H9 (cell line): ENCODE results near the gene MAP4K1. TPM values are rescaled to one million over a fixed set of nuclear protein-coding genes. Genes with fewer than 3 reads are reported as not detected.

Source experiments
- DNase-seq: peaks from one replicate; pipeline ENCODE4 v3.0.0-alpha.2; 2017
- H2AFZ ChIP-seq: one replicate; pipeline ENCODE4 v1.6.1; 2013; ENCODE audit warnings: mild to moderate bottlenecking, low read length, control low read depth, moderate library complexity
- H2AK5ac ChIP-seq: 2 replicates; pipeline ENCODE4 v1.6.1; 2013; ENCODE audit warnings: low read length, control low read depth, mixed read lengths; ENCODE audit not compliant: insufficient read length
- H2BK120ac ChIP-seq: one replicate; pipeline ENCODE4 v1.6.1; 2013; ENCODE audit warnings: low read depth, mild to moderate bottlenecking, low read length, control low read depth, inconsistent platforms; ENCODE audit not compliant: poor library complexity, severe bottlenecking
- H2BK12ac ChIP-seq: 2 replicates; pipeline ENCODE4 v1.6.1; 2013; ENCODE audit warnings: low read length, control low read depth, mixed read lengths, low read depth; ENCODE audit not compliant: insufficient read length
- H2BK15ac ChIP-seq: 2 replicates; pipeline ENCODE4 v1.6.1; 2013; ENCODE audit warnings: low read depth, low read length, control low read depth
- H2BK20ac ChIP-seq: one replicate; pipeline ENCODE4 v1.6.1; 2013; ENCODE audit warnings: low read depth, mild to moderate bottlenecking, low read length, control low read depth, inconsistent platforms; ENCODE audit not compliant: poor library complexity, severe bottlenecking
- H2BK5ac ChIP-seq: 2 replicates; pipeline ENCODE4 v1.6.1; 2013; ENCODE audit warnings: low read length, control low read depth, mixed read lengths; ENCODE audit not compliant: insufficient read length
- H3K14ac ChIP-seq: 2 replicates; pipeline ENCODE4 v1.6.1; 2013; ENCODE audit warnings: low read length, control low read depth; ENCODE audit not compliant: insufficient read depth
- H3K18ac ChIP-seq: 2 replicates; pipeline ENCODE4 v1.6.1; 2013; ENCODE audit warnings: low read depth, mild to moderate bottlenecking, mixed read lengths, low read length, control low read depth; ENCODE audit not compliant: insufficient read length
- H3K23ac ChIP-seq: 2 replicates; pipeline ENCODE4 v1.6.1; 2013; ENCODE audit warnings: low read length, control low read depth, mixed read lengths, low read depth; ENCODE audit not compliant: insufficient read length
- H3K23me2 ChIP-seq: 2 replicates; pipeline ENCODE4 v1.6.1; 2013; ENCODE audit warnings: low read depth, mild to moderate bottlenecking, mixed read lengths, low read length, control low read depth; ENCODE audit not compliant: insufficient read length, poor library complexity, severe bottlenecking
- H3K27ac ChIP-seq: 2 replicates; pipeline ENCODE4 v1.5.1; 2013; ENCODE audit warnings: low read length, control low read depth, mixed read lengths, low read depth; ENCODE audit not compliant: insufficient read length
- H3K27me3 ChIP-seq: 2 replicates; pipeline ENCODE4 v1.6.1; 2013; ENCODE audit warnings: low read length, control low read depth, inconsistent platforms; ENCODE audit not compliant: insufficient read depth
- H3K4ac ChIP-seq: 2 replicates; pipeline ENCODE4 v1.6.1; 2013; ENCODE audit warnings: low read depth, mild to moderate bottlenecking, control low read depth, inconsistent platforms, low read length, moderate library complexity
- H3K4me1 ChIP-seq: 2 replicates; pipeline ENCODE4 v1.6.1; 2013; ENCODE audit warnings: low read length, control low read depth, inconsistent platforms; ENCODE audit not compliant: insufficient read depth
- H3K4me2 ChIP-seq: 2 replicates; pipeline ENCODE4 v1.6.1; 2013; ENCODE audit warnings: low read length, control low read depth, mixed read lengths; ENCODE audit not compliant: insufficient read length, insufficient read depth
- H3K56ac ChIP-seq: 2 replicates; pipeline ENCODE4 v1.6.1; 2013; ENCODE audit warnings: low read depth, mild to moderate bottlenecking, mixed read lengths, low read length, control low read depth; ENCODE audit not compliant: insufficient read length
- H3K79me1 ChIP-seq: 2 replicates; pipeline ENCODE4 v1.6.1; 2013; ENCODE audit warnings: low read depth, mild to moderate bottlenecking, moderate library complexity, low read length, control low read depth, inconsistent platforms; ENCODE audit not compliant: insufficient read depth, poor library complexity, severe bottlenecking
- H3K79me2 ChIP-seq: 2 replicates; pipeline ENCODE4 v1.6.1; 2013; ENCODE audit warnings: low read length, control low read depth, inconsistent platforms; ENCODE audit not compliant: insufficient read depth
- H3K9ac ChIP-seq: 2 replicates; pipeline ENCODE4 v1.6.1; 2013; ENCODE audit warnings: low read length, control low read depth, mixed read lengths; ENCODE audit not compliant: insufficient read length; ENCODE audit errors: extremely low read depth
- H3K9me3 ChIP-seq: one replicate; pipeline ENCODE4 v1.6.1; 2013; ENCODE audit warnings: low read depth, low read length, inconsistent platforms; ENCODE audit not compliant: control insufficient read depth
- H3T11ph ChIP-seq: one replicate; pipeline ENCODE4 v1.6.1; 2013; ENCODE audit warnings: mild to moderate bottlenecking, low read length, control low read depth, inconsistent platforms
- H4K20me1 ChIP-seq: one replicate; pipeline ENCODE4 v1.6.1; 2013; ENCODE audit not compliant: control insufficient read depth, insufficient read length, insufficient read depth
- H4K5ac ChIP-seq: 2 replicates; pipeline ENCODE4 v1.6.1; 2013; ENCODE audit warnings: low read depth, mild to moderate bottlenecking, mixed read lengths, low read length, control low read depth; ENCODE audit not compliant: insufficient read length
- H4K8ac ChIP-seq: replicated peaks from 2 replicates; pipeline ENCODE4 v1.6.1; 2013; ENCODE audit warnings: low read length, control low read depth, mixed read lengths, low read depth; ENCODE audit not compliant: insufficient read length
- H4K91ac ChIP-seq: 2 replicates; pipeline ENCODE4 v1.6.1; 2013; ENCODE audit warnings: low read depth, mild to moderate bottlenecking, moderate library complexity, mixed read lengths, low read length, control low read depth; ENCODE audit not compliant: insufficient read length
- H3K27ac Mint-ChIP-seq, 3 experiments: 2 replicates in 2 of 3; 3 replicates in 1 of 3; pipeline ENCODE4 v1.8.0; 2020 to 2021; ENCODE audit warnings: mixed read lengths in 3 of 3, mild to moderate bottlenecking in 1 of 3, moderate library complexity in 1 of 3
- H3K27me3 Mint-ChIP-seq: 2 replicates; pipeline ENCODE4 v1.8.0; 2021; ENCODE audit warnings: low read depth, mild to moderate bottlenecking, moderate library complexity, mixed read lengths
- H3K36me3 Mint-ChIP-seq, 3 experiments: 2 replicates in 2 of 3; 3 replicates in 1 of 3; pipeline ENCODE4 v1.8.0; 2020 to 2021; ENCODE audit warnings: low read depth in 3 of 3, mixed read lengths in 3 of 3; ENCODE audit not compliant: insufficient read depth in 1 of 3
- H3K4me1 Mint-ChIP-seq, 2 experiments: 2 replicates each; pipeline ENCODE4 v1.8.0; 2020; ENCODE audit warnings: mixed read lengths in 2 of 2
- H3K4me3 Mint-ChIP-seq, 2 experiments: 2 replicates in 1 of 2; 3 replicates in 1 of 2; pipeline ENCODE4 v1.8.0; 2020 to 2021; ENCODE audit warnings: mild to moderate bottlenecking in 2 of 2, mixed read lengths in 2 of 2, moderate library complexity in 1 of 2
- H3K9me3 Mint-ChIP-seq, 2 experiments: 2 replicates in 1 of 2; 3 replicates in 1 of 2; pipeline ENCODE4 v1.8.0; 2020; ENCODE audit warnings: mild to moderate bottlenecking in 2 of 2, mixed read lengths in 2 of 2, moderate library complexity in 1 of 2
- CTCF ChIP-seq: fragments of 200-600 bp; sonication (generic); conservative IDR thresholded peaks from 3 replicates; pipeline ENCODE4 v1.8.0; 2021; ENCODE audit warnings: antibody characterized with exemption, mild to moderate bottlenecking
- WGBS: extraction: QIAGEN DNeasy Blood & Tissue Kit; methylation state at CpG from one replicate; pipeline ENCODE4 v1.1.7; 2013; ENCODE audit warnings: missing lambda C conversion rate, low lambda C conversion rate, mixed read lengths; ENCODE audit not compliant: insufficient read length; ENCODE audit errors: extremely low coverage; 5-methylcytosine and 5-hydroxymethylcytosine counted together
- total RNA-seq: library from RNA; stranded (reverse); gene quantifications from 2 replicates; pipeline ENCODE4 v1.2.1, GENCODE V29; 2021

Gene MAP4K1
- total RNA-seq, 1 experiment from 2014 or later = 31.1 TPM

- H2BK120ac ChIP-seq = no peak overlapping the region
- no peak overlapping the region for H3K18ac ChIP-seq
- H3K4me1 ChIP-seq = no peaks in the 10 kb centered on the region
- H2BK15ac ChIP-seq = no peak overlapping the region
- H3K4ac ChIP-seq = no peak overlapping the region
- no peak overlapping the region for H2BK20ac ChIP-seq
- H3K27ac Mint-ChIP-seq = peak overlapping the region in 2 of 3 experiments; percentile 55 to 88; a peak in 3 of 7 replicates
- H4K20me1 ChIP-seq = no peaks in the 10 kb centered on the region
- no peak overlapping the region for H3K56ac ChIP-seq
- no peak overlapping the region for H2BK12ac ChIP-seq
- no peak overlapping the region for H3K14ac ChIP-seq
- H3K4me2 ChIP-seq = no peak overlapping the region
- H4K91ac ChIP-seq = no peak overlapping the region
- no peak overlapping the region for H3K27ac ChIP-seq
- H3K27me3 ChIP-seq = no peaks in the 10 kb centered on the region
- no peak overlapping the region for H3K4me3 Mint-ChIP-seq
- H3K4me1 Mint-ChIP-seq = peaks cover 20 to 23% of the 10 kb centered on the region in 2 experiments
- no peak overlapping the region for H2BK5ac ChIP-seq
- no peak overlapping the region for H3K9ac ChIP-seq
- peaks cover 2% of the 10 kb centered on the region; the same call in 1 of the 2 replicates for H3K27me3 Mint-ChIP-seq
- H3K79me2 ChIP-seq = no peaks in the 10 kb centered on the region
- no peak for TF ChIP-seq CTCF
- no peaks in the 10 kb centered on the region for H3K23me2 ChIP-seq
- H4K8ac ChIP-seq = no peak overlapping the region
- no peak overlapping the region for H2AFZ ChIP-seq
- no peaks in the 10 kb centered on the region for H3K9me3 ChIP-seq
- H4K5ac ChIP-seq = no peak overlapping the region
- H3K9me3 Mint-ChIP-seq = no peaks in the 10 kb centered on the region
- no CpG with 5 or more reads among the region's 17 CpGs for WGBS
- H3T11ph ChIP-seq = no peak overlapping the region
- H3K23ac ChIP-seq = no peak overlapping the region
- no peak for DNase-seq
- H2AK5ac ChIP-seq = no peak overlapping the region
- H3K79me1 ChIP-seq = no peaks in the 10 kb centered on the region
- H3K36me3 Mint-ChIP-seq = peaks cover 25 to 52% (median 51%) of the 10 kb centered on the region in 3 experiments
Observed at GRCh38 chr19:38635483-38636399, 18.0 kb upstream of the MAP4K1 start.
